ENCODE data around the gene WFS1.

WFS1 gene

GRCh38 chr4:6229095-6229494, 40.6 kb upstream of the WFS1 start:
- H3K36me3 ChIP-seq (replicated peaks; ENCODE audit: insufficient read depth, low read length): no peaks in the 10 kb centered on the region
- H3F3A ChIP-seq (ENCODE audit: insufficient read depth, low read length): no peaks in the 10 kb centered on the region
- H3K9ac ChIP-seq (ENCODE audit: low read length): no peak overlapping the region
- H3K4me3 ChIP-seq (ENCODE audit: low read length): no peak overlapping the region
- no peaks in the 10 kb centered on the region for H3K9me2 ChIP-seq (replicated peaks; ENCODE audit: insufficient read depth, low read length)
- no peak overlapping the region for H2AFZ ChIP-seq (ENCODE audit: low read length)
- no peaks in the 10 kb centered on the region for H3K9me3 ChIP-seq (replicated peaks; ENCODE audit: insufficient read depth, low read length)
- H3K4me1 ChIP-seq (ENCODE audit: low read length): no peaks in the 10 kb centered on the region
- TF ChIP-seq EZH2 (optimal IDR thresholded peaks at IDR 0.05; ENCODE audit: low read depth, low read length) (no peak), CTCF (IDR thresholded peaks at IDR 0.05; ENCODE audit: low read length) (no peak), EZH2phosphoT487 (IDR thresholded peaks at IDR 0.05; ENCODE audit: low read length) (no peak)
- no peak for DNase-seq
- no peaks in the 10 kb centered on the region for H3K79me2 ChIP-seq (ENCODE audit: low read length)
- peaks cover 20% of the 10 kb centered on the region for H3K27me3 ChIP-seq (replicated peaks; ENCODE audit: insufficient read depth, low read length)
- no peak overlapping the region for H3K4me2 ChIP-seq (ENCODE audit: low read depth, low read length)
- no peak overlapping the region for H3K27ac ChIP-seq (ENCODE audit: low read length)
- no peaks in the 10 kb centered on the region for H4K20me1 ChIP-seq (ENCODE audit: insufficient read depth, low read length)

GRCh38 chr4:6229671-6230501, 39.8 kb upstream of the WFS1 start:
- Histone ChIP-seq H4K20me1 (ENCODE audit: insufficient read depth, low read length) (no peaks in the 10 kb centered on the region), H3K9me3 (replicated peaks; ENCODE audit: insufficient read depth, low read length) (no peaks in the 10 kb centered on the region), H3F3A (ENCODE audit: insufficient read depth, low read length) (no peaks in the 10 kb centered on the region), H3K79me2 (ENCODE audit: low read length) (no peaks in the 10 kb centered on the region), H2AFZ (ENCODE audit: low read length) (no peak overlapping the region), H3K9ac (ENCODE audit: low read length) (no peak overlapping the region), H3K9me2 (replicated peaks; ENCODE audit: insufficient read depth, low read length) (no peaks in the 10 kb centered on the region), H3K4me3 (ENCODE audit: low read length) (no peak overlapping the region), H3K27me3 (replicated peaks; ENCODE audit: insufficient read depth, low read length) (peaks cover 19% of the 10 kb centered on the region), H3K27ac (ENCODE audit: low read length) (no peak overlapping the region), H3K36me3 (replicated peaks; ENCODE audit: insufficient read depth, low read length) (no peaks in the 10 kb centered on the region), H3K4me2 (ENCODE audit: low read depth, low read length) (no peak overlapping the region), H3K4me1 (ENCODE audit: low read length) (no peaks in the 10 kb centered on the region)
- no peak for DNase-seq
- TF ChIP-seq EZH2 (optimal IDR thresholded peaks at IDR 0.05; ENCODE audit: low read depth, low read length) (no peak), EZH2phosphoT487 (IDR thresholded peaks at IDR 0.05; ENCODE audit: low read length) (no peak), CTCF (IDR thresholded peaks at IDR 0.05; ENCODE audit: low read length) (no peak)

GRCh38 chr4:6230502-6230785, 39.2 kb upstream of the WFS1 start:
- Histone ChIP-seq H3K27ac (ENCODE audit: low read length) (no peak overlapping the region), H3K36me3 (replicated peaks; ENCODE audit: insufficient read depth, low read length) (no peaks in the 10 kb centered on the region), H3F3A (ENCODE audit: insufficient read depth, low read length) (no peaks in the 10 kb centered on the region), H3K4me1 (ENCODE audit: low read length) (no peaks in the 10 kb centered on the region), H3K9me2 (replicated peaks; ENCODE audit: insufficient read depth, low read length) (no peaks in the 10 kb centered on the region), H3K4me2 (ENCODE audit: low read depth, low read length) (no peak overlapping the region), H3K79me2 (ENCODE audit: low read length) (no peaks in the 10 kb centered on the region), H3K27me3 (replicated peaks; ENCODE audit: insufficient read depth, low read length) (peaks cover 24% of the 10 kb centered on the region), H3K4me3 (ENCODE audit: low read length) (no peak overlapping the region), H4K20me1 (ENCODE audit: insufficient read depth, low read length) (no peaks in the 10 kb centered on the region), H3K9me3 (replicated peaks; ENCODE audit: insufficient read depth, low read length) (no peaks in the 10 kb centered on the region), H2AFZ (ENCODE audit: low read length) (no peak overlapping the region), H3K9ac (ENCODE audit: low read length) (no peak overlapping the region)
- TF ChIP-seq EZH2phosphoT487 (IDR thresholded peaks at IDR 0.05; ENCODE audit: low read length): no peak
- TF ChIP-seq EZH2 (optimal IDR thresholded peaks at IDR 0.05; ENCODE audit: low read depth, low read length): no peak
- no peak for TF ChIP-seq CTCF (IDR thresholded peaks at IDR 0.05; ENCODE audit: low read length)
- DNase-seq: no peak
